HCT116 (cell line): ENCODE measurements around the gene ZNF439.

ENCODE experiments used
- EZH2 ChIP-seq: fragments of 200-600 bp; sonication (generic); IDR thresholded peaks from 2 replicates; pipeline ENCODE4 v1.6.1; 2017; ENCODE audit warnings: antibody characterized with exemption, mixed run types
- TF ChIP-seq, protein P1 (sequence below), 3 experiments: fragments of 200-600 bp in 1 of 3; sonication (generic) in 1 of 3; IDR thresholded peaks in 2 of 3; conservative IDR thresholded peaks in 1 of 3; 2 replicates each; pipeline ENCODE4 v1.5.1; 2012 to 2017; ENCODE audit warnings: low read depth in 2 of 3, low read length in 2 of 3, antibody characterized with exemption in 1 of 3, borderline replicate concordance in 1 of 3, control low read depth in 1 of 3, mild to moderate bottlenecking in 1 of 3, mixed read lengths in 1 of 3, mixed run types in 1 of 3, moderate library complexity in 1 of 3; ENCODE audit not compliant: insufficient read depth in 1 of 3

DNA sequence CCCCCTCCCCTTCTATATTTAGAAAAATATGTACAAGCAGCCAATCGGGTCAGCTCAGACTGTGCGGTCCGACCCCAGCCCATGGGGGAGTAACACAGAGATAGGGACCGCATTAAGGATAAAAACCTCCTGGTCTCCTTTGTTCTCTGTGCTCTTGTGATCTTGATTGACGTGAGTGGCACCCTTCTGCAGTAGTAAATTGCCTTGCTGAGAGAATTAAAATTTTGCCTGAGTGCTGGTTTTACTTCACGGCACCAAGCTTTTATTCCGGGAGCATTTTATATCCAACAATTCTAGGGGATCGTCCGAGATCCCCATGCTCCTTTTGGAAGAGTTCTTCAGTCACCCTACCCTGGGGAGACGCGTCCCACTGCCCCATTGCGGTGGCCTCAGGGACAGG is 32.1 kb downstream of the ZNF439 start:
- TF ChIP-seq, protein P1, sequence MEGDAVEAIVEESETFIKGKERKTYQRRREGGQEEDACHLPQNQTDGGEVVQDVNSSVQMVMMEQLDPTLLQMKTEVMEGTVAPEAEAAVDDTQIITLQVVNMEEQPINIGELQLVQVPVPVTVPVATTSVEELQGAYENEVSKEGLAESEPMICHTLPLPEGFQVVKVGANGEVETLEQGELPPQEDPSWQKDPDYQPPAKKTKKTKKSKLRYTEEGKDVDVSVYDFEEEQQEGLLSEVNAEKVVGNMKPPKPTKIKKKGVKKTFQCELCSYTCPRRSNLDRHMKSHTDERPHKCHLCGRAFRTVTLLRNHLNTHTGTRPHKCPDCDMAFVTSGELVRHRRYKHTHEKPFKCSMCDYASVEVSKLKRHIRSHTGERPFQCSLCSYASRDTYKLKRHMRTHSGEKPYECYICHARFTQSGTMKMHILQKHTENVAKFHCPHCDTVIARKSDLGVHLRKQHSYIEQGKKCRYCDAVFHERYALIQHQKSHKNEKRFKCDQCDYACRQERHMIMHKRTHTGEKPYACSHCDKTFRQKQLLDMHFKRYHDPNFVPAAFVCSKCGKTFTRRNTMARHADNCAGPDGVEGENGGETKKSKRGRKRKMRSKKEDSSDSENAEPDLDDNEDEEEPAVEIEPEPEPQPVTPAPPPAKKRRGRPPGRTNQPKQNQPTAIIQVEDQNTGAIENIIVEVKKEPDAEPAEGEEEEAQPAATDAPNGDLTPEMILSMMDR (IDR thresholded peaks at IDR 0.05 in 2 of 3, conservative IDR thresholded peaks at IDR 0.05 in 1 of 3; ENCODE audit: borderline replicate concordance in 1 of 3, insufficient read depth in 1 of 3, low read depth in 2 of 3, low read length in 2 of 3) = no peak
- TF ChIP-seq EZH2 = no peak
